Measurements from ENCODE around the gene ZNF605. TPM values are rescaled to one million over a fixed set of nuclear protein-coding genes. Genes with fewer than 3 reads are reported as not detected.

The ZNF605 gene
- total RNA-seq (11.0 and 11.3 TPM in 2 replicates), polyA plus RNA-seq (2.4 TPM in 2 replicates), polyA minus RNA-seq (6.2 and 6.4 TPM in 2 replicates), Bru-seq, nascent RNA (percentile 60 among the genes with signal in this experiment), BruChase-seq, experiment 1, labeled RNA remaining after a 6-hour chase (percentile 78 among the genes with signal in this experiment), BruChase-seq, experiment 2, labeled RNA remaining after a 2-hour chase (percentile 74 among the genes with signal in this experiment)
- polyA plus RNA-seq (2011; cell fraction: cytosol; rRNA removed) = 2.4 TPM in 2 replicates
- 18.5 and 18.6 TPM in 2 replicates for polyA plus RNA-seq (2011; cell fraction: nucleus; rRNA removed)
- 4.9 and 5.3 TPM in 2 replicates for polyA plus RNA-seq (2012)
- polyA minus RNA-seq (2011; cell fraction: cytosol; rRNA and poly(A)+ RNA removed) = 3.2 TPM
- polyA minus RNA-seq (2011; cell fraction: nucleus; rRNA and poly(A)+ RNA removed) = 8.8 and 15.5 TPM in 2 replicates
- long read RNA-seq, full-length matches to known transcripts = 5 of 13 reads
- long read RNA-seq, partial matches to known transcripts = 1 of 13 reads
- long read RNA-seq, other reads (novel, unspliced or antisense) = 7 of 13 reads

DNA sequence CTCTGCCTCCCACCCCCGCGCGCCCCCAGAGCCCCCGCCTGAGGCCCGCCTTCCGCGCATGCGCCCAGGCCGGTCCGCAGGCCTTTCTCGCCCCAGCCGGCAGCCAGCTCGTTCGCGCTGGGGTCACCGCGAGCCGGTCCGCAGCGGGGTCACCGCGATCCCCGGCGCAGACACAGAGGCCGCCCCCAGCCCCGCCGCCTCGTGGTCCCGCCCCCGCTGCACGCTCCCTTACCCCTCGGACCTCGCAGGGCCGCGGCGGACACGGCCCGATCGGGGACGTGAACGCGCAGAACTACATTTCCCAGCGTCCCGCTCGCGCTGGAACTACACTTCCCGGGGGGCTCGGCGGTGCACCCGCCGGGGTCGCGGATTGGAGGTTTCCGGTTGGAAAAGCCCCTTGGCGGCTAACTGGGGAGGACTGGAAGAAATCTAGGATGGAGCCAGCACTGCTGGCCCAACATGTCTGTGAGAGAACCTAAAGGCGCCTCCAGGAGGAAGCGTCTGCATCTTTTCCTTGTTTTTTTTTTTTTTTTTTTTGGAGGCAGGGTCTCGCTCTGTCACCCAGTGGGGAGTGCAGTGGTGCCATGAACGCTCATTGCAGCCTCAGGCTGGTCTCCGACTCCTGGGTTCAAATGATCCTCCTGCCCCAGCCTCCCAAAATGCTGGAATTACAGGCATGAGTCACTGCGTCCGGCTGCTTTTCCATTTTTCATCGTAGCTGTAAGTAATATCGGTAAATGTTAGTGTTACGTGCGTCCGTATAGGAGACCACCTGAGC, at the start of gene ZNF605:
Gene ZNF605, minus strand, starts transcription at position 296 of the 778 bp plus-strand sequence. CDS start 10,671 bp downstream, outside the sequence.
- no peak for TF ChIP-seq GATA2 (IDR thresholded peaks at IDR 0.05; ENCODE audit: insufficient read depth, insufficient read length, low read depth, low read length)
- TF ChIP-seq, protein P1, sequence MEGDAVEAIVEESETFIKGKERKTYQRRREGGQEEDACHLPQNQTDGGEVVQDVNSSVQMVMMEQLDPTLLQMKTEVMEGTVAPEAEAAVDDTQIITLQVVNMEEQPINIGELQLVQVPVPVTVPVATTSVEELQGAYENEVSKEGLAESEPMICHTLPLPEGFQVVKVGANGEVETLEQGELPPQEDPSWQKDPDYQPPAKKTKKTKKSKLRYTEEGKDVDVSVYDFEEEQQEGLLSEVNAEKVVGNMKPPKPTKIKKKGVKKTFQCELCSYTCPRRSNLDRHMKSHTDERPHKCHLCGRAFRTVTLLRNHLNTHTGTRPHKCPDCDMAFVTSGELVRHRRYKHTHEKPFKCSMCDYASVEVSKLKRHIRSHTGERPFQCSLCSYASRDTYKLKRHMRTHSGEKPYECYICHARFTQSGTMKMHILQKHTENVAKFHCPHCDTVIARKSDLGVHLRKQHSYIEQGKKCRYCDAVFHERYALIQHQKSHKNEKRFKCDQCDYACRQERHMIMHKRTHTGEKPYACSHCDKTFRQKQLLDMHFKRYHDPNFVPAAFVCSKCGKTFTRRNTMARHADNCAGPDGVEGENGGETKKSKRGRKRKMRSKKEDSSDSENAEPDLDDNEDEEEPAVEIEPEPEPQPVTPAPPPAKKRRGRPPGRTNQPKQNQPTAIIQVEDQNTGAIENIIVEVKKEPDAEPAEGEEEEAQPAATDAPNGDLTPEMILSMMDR (IDR thresholded peaks at IDR 0.05; ENCODE audit: extremely low read depth in 1 of 2, insufficient read depth in 1 of 2, low read depth in 1 of 2, low read length in 2 of 2) = no peak
- TF ChIP-seq POLR2AphosphoS5 (IDR thresholded peaks at IDR 0.05; ENCODE audit: insufficient read depth, low read depth, low read length) = peak; percentile 56
- TF ChIP-seq JUN (IDR thresholded peaks at IDR 0.05; ENCODE audit: borderline replicate concordance, insufficient read depth, insufficient read length, low read depth) = no peak
- no peak for TF ChIP-seq MYC (IDR thresholded peaks at IDR 0.05; ENCODE audit: low read depth, low read length)
- peak; percentile 13 for TF ChIP-seq FOS (IDR thresholded peaks at IDR 0.05; ENCODE audit: borderline replicate concordance, insufficient read depth, low read length)
- TF ChIP-seq EZH2 (IDR thresholded peaks at IDR 0.05; ENCODE audit: borderline replicate concordance, low read depth, low read length, severe bottlenecking) = no peak
- TF ChIP-seq, protein P2, sequence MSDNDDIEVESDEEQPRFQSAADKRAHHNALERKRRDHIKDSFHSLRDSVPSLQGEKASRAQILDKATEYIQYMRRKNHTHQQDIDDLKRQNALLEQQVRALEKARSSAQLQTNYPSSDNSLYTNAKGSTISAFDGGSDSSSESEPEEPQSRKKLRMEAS (IDR thresholded peaks at IDR 0.05; ENCODE audit: insufficient read depth, insufficient read length) = peak; percentile 14
- no peak for TF ChIP-seq POLR2A (IDR thresholded peaks at IDR 0.05; ENCODE audit: low read depth, low read length)
- Histone ChIP-seq H3K9ac (replicated peaks; ENCODE audit: extremely low read depth, insufficient read depth, low read length) (peak within 1 kb of the TSS; percentile 61), H3K4me3 (replicated peaks in 1 of 3; ENCODE audit: insufficient read depth in 1 of 3, low read depth in 1 of 3, low read length in 3 of 3) (peak within 1 kb of the TSS; percentile 58 to 83 (median 75)), H3K27ac (ENCODE audit: insufficient read depth, low read depth, low read length) (peak within 1 kb of the TSS; percentile 50), H3K4me1 (ENCODE audit: control insufficient read depth, extremely low read depth, insufficient read depth, low read length) (peaks cover 8% of the 10 kb centered on the region), H3K27me3 (ENCODE audit: control insufficient read depth in 2 of 2, insufficient read depth in 2 of 2, low read length in 2 of 2) (no peaks in the 10 kb centered on the region), H2AFZ (ENCODE audit: low read depth, low read length) (peak within 1 kb of the TSS; percentile 88), H3K9me3 (replicated peaks; ENCODE audit: control insufficient read depth, insufficient read depth, low read length) (no peaks in the 10 kb centered on the region), H4K20me1 (replicated peaks; ENCODE audit: control insufficient read depth, extremely low read depth, insufficient read depth, low read length) (no peaks in the 10 kb centered on the region), H3K4me2 (ENCODE audit: insufficient read depth, low read length) (peak within 1 kb of the TSS; percentile 86), H3K79me2 (ENCODE audit: control insufficient read depth, insufficient read depth, low read length) (peaks cover 18% of the 10 kb centered on the region), H3K9me1 (replicated peaks; ENCODE audit: control insufficient read depth, extremely low read depth, insufficient read depth, low read length) (no peaks in the 10 kb centered on the region), H3K36me3 (ENCODE audit: control insufficient read depth in 2 of 2, extremely low read depth in 1 of 2, insufficient read depth in 2 of 2, low read length in 2 of 2) (no peaks in the 10 kb centered on the region)
- DNase-seq (ENCODE audit: low read depth, low spot score) = peak; percentile 91
- dilution Hi-C loops (cut with MboI; ENCODE audit: extremely low pct_ligation_motif_present, low sequenced_read_pairs) (no loop called here), intact Hi-C loops (cut with micrococcal nuclease) (loop anchor here (1.0 kb wide), 2 partner anchors 30 to 225 kb away; partner anchors contain the start of genes ZNF26 and ZNF268)
- POLR2A ChIA-PET = interaction anchor here (0.6 kb wide), 2 partner anchors 251 to 1218 kb away, joined by 5 to 10 read pairs; no protein-coding TSS in a partner anchor
- TSS peak; percentile 63 for BruUV-seq (replicated peaks)
- CTCF ChIA-PET = interaction anchor here (1.3 kb wide), 1 partner anchor 47 kb away, joined by 3 read pairs; no protein-coding TSS in a partner anchor
- FAIRE-seq = peak; percentile 87
